Mammary epithelial cell (primary cell): ENCODE results near the gene KCNIP4.

Experiments
- EZH2 ChIP-seq: IDR thresholded peaks from 2 replicates; pipeline ENCODE4 v1.6.1; 2012; ENCODE audit warnings: low read length, inconsistent platforms, borderline replicate concordance
- TF ChIP-seq, protein P1 (sequence below), 2 donors: IDR thresholded peaks in 1 of 2; conservative IDR thresholded peaks in 1 of 2; 2 replicates each; pipeline ENCODE4 v1.5.1; 2011 to 2012; ENCODE audit warnings: inconsistent platforms in 2 of 2, low read length in 2 of 2, mild to moderate bottlenecking in 2 of 2, control low read depth in 1 of 2, low read depth in 1 of 2; ENCODE audit not compliant: insufficient read depth in 1 of 2; ENCODE audit errors: extremely low read depth in 1 of 2

- no peak for TF ChIP-seq EZH2
- TF ChIP-seq, protein P1, sequence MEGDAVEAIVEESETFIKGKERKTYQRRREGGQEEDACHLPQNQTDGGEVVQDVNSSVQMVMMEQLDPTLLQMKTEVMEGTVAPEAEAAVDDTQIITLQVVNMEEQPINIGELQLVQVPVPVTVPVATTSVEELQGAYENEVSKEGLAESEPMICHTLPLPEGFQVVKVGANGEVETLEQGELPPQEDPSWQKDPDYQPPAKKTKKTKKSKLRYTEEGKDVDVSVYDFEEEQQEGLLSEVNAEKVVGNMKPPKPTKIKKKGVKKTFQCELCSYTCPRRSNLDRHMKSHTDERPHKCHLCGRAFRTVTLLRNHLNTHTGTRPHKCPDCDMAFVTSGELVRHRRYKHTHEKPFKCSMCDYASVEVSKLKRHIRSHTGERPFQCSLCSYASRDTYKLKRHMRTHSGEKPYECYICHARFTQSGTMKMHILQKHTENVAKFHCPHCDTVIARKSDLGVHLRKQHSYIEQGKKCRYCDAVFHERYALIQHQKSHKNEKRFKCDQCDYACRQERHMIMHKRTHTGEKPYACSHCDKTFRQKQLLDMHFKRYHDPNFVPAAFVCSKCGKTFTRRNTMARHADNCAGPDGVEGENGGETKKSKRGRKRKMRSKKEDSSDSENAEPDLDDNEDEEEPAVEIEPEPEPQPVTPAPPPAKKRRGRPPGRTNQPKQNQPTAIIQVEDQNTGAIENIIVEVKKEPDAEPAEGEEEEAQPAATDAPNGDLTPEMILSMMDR (conservative IDR thresholded peaks at IDR 0.05 in 1 of 2, IDR thresholded peaks at IDR 0.05 in 1 of 2; ENCODE audit: extremely low read depth in 1 of 2, insufficient read depth in 1 of 2, low read depth in 1 of 2, low read length in 2 of 2): no peak
Observed at GRCh38 chr4:21826071-21826470, 122.5 kb downstream of the KCNIP4 start.
